Activated T-helper 1 cell treated with anti-CD3 and anti-CD28 coated beads, Interleukin-2, amount 50 U/mL, for 16 hours (primary cell): Measurements from ENCODE around the gene GMDS.

ENCODE experiments used
- DNase-seq, 2 donors: peaks; one replicate each; pipeline ENCODE4 v3.0.0-alpha.2; 2020; ENCODE audit warnings: low read depth in 1 of 2, low spot score in 1 of 2

GMDS gene

GRCh38 chr6:2140438-2141128, 104.8 kb downstream of the GMDS start:
- DNase-seq = no peak

GRCh38 chr6:2135401-2135800, 110.0 kb downstream of the GMDS start:
- DNase-seq = no peak

- DNase-seq = no peak
These were observed 110.9 kb downstream of the GMDS start for GRCh38 chr6:2134554-2134953.

GRCh38 chr6:2133716-2134310, 111.6 kb downstream of the GMDS start:
- DNase-seq = no peak

GRCh38 chr6:2132916-2133315, 112.5 kb downstream of the GMDS start:
- no peak for DNase-seq

GRCh38 chr6:2132416-2132815, 113.0 kb downstream of the GMDS start:
- no peak for DNase-seq

- no peak for DNase-seq
These were observed 116.2 kb downstream of the GMDS start for GRCh38 chr6:2129182-2129621.

- no peak for DNase-seq
These were observed 117.9 kb downstream of the GMDS start for GRCh38 chr6:2127484-2127911.

- DNase-seq = no peak
These were observed 119.1 kb downstream of the GMDS start for GRCh38 chr6:2126351-2126750.

GRCh38 chr6:2125158-2125557, 120.2 kb downstream of the GMDS start:
- DNase-seq = no peak

- no peak for DNase-seq
These were observed 121.1 kb downstream of the GMDS start for GRCh38 chr6:2124260-2124709.

GRCh38 chr6:2120912-2121311, 124.5 kb downstream of the GMDS start:
- DNase-seq = no peak

- DNase-seq = no peak
These were observed 126.1 kb downstream of the GMDS start for GRCh38 chr6:2119275-2119674.

- no peak for DNase-seq
These were observed 127.3 kb downstream of the GMDS start for GRCh38 chr6:2118136-2118535.

- no peak for DNase-seq
These were observed 128.0 kb downstream of the GMDS start for GRCh38 chr6:2117447-2117846.

GRCh38 chr6:2116496-2116895, 128.9 kb downstream of the GMDS start:
- DNase-seq = no peak

- DNase-seq = no peak
These were observed 131.3 kb downstream of the GMDS start for GRCh38 chr6:2114100-2114499.

GRCh38 chr6:2111162-2111677, 134.2 kb downstream of the GMDS start:
- no peak for DNase-seq

- no peak for DNase-seq
These were observed 134.9 kb downstream of the GMDS start for GRCh38 chr6:2110504-2110903.

- no peak for DNase-seq
These were observed 135.6 kb downstream of the GMDS start for GRCh38 chr6:2109796-2110195.

GRCh38 chr6:2108700-2109306, 136.6 kb downstream of the GMDS start:
- no peak for DNase-seq

GRCh38 chr6:2104524-2104880, 140.9 kb downstream of the GMDS start:
- DNase-seq = no peak
